GM18498 (cell line): ENCODE data around the gene PDE4B.
"Not testable (repeated sequence)": the region's sequence is repeated elsewhere in the genome, so short reads cannot be mapped to it uniquely, and the experiment has no call there.

Source experiments
- ATAC-seq: cut with Tn5 transposase; IDR thresholded peaks from one replicate; pipeline ENCODE4 v1.9.1; 2021; ENCODE audit warnings: mild to moderate bottlenecking, moderate library complexity; ENCODE audit not compliant: unreplicated experiment

PDE4B gene

GRCh38 chr1:66300280-66300971, 507.7 kb downstream of the PDE4B start:
- no peak for ATAC-seq

GRCh38 chr1:66300972-66301451, 508.3 kb downstream of the PDE4B start:
- ATAC-seq: peak; percentile 80

GRCh38 chr1:66302184-66302742, 509.6 kb downstream of the PDE4B start:
- no peak for ATAC-seq

- no peak for ATAC-seq
Measured at GRCh38 chr1:66302815-66303214, 510.1 kb downstream of the PDE4B start.

- no peak for ATAC-seq
Measured at GRCh38 chr1:66303646-66304045, 511.0 kb downstream of the PDE4B start.

GRCh38 chr1:66304128-66304527, 511.4 kb downstream of the PDE4B start:
- ATAC-seq: no peak

GRCh38 chr1:66305927-66306326, 513.2 kb downstream of the PDE4B start:
- peak; percentile 58 for ATAC-seq

- ATAC-seq: no peak
Measured at GRCh38 chr1:66309006-66309741, 516.5 kb downstream of the PDE4B start.

- ATAC-seq: no peak
Measured at GRCh38 chr1:66311092-66311491, 518.4 kb downstream of the PDE4B start.

GRCh38 chr1:66311628-66312027, 518.9 kb downstream of the PDE4B start:
- no peak for ATAC-seq

- ATAC-seq: no peak
Measured at GRCh38 chr1:66312271-66312990, 519.7 kb downstream of the PDE4B start.

GRCh38 chr1:66313429-66313828, 520.7 kb downstream of the PDE4B start:
- no peak for ATAC-seq

GRCh38 chr1:66315671-66316070, 523.0 kb downstream of the PDE4B start:
- no peak for ATAC-seq

- ATAC-seq: no peak
Measured at GRCh38 chr1:66316464-66317247, 524.0 kb downstream of the PDE4B start.

- no peak for ATAC-seq
Measured at GRCh38 chr1:66317248-66317515, 524.5 kb downstream of the PDE4B start.

- no peak for ATAC-seq
Measured at GRCh38 chr1:66320231-66320630, 527.5 kb downstream of the PDE4B start.

- ATAC-seq: not testable (repeated sequence)
Measured at GRCh38 chr1:66322462-66322861, 529.8 kb downstream of the PDE4B start.

- ATAC-seq: no peak
Measured at GRCh38 chr1:66323958-66324625, 531.4 kb downstream of the PDE4B start.

- ATAC-seq: no peak
Measured at GRCh38 chr1:66325594-66326380, 533.1 kb downstream of the PDE4B start.
